Stimulated activated CD4-positive, alpha-beta T cell treated with anti-CD3 and anti-CD28 coated beads, Interleukin-12 subunit alpha, Interleukin-12 subunit beta, amount 100 ng/mL, for 48 hours (primary cell): ENCODE data around the gene BCORL1.

Experiments used
- DNase-seq, 3 donors: peaks; one replicate each; pipeline ENCODE4 v3.0.0-alpha.2; 2020; ENCODE audit warnings: low read depth in 2 of 3, low spot score in 1 of 3

BCORL1 gene

GRCh38 chrX:129982300-129983251 lies at the start of gene BCORL1:
BCORL1 (plus strand) TSS chrX:129982635; CDS start chrX:130005232, 22,597 bp downstream.
- DNase-seq, result peak; percentile 79 to 82 (median 79)

- no peak for DNase-seq
These were observed 49.6 kb upstream of the BCORL1 start for GRCh38 chrX:129932821-129933321.

- DNase-seq, result no peak
These were observed 48.7 kb upstream of the BCORL1 start for GRCh38 chrX:129933700-129934099.

GRCh38 chrX:129934461-129934860 lies 48.0 kb upstream of the BCORL1 start:
- no peak for DNase-seq

- no peak for DNase-seq
These were observed 47.5 kb upstream of the BCORL1 start for GRCh38 chrX:129934952-129935351.

- DNase-seq, result no peak
These were observed 44.4 kb upstream of the BCORL1 start for GRCh38 chrX:129938081-129938480.

GRCh38 chrX:129939986-129940385 lies 42.4 kb upstream of the BCORL1 start:
- DNase-seq, result no peak

- DNase-seq, result no peak
These were observed 41.7 kb upstream of the BCORL1 start for GRCh38 chrX:129940721-129941120.

- DNase-seq, result no peak
These were observed 37.3 kb upstream of the BCORL1 start for GRCh38 chrX:129945131-129945530.

GRCh38 chrX:129953334-129953648 lies 29.1 kb upstream of the BCORL1 start:
- no peak for DNase-seq

- DNase-seq, result no peak
These were observed 28.6 kb upstream of the BCORL1 start for GRCh38 chrX:129953881-129954280.

- DNase-seq, result no peak
These were observed 27.6 kb upstream of the BCORL1 start for GRCh38 chrX:129954804-129955203.

- no peak for DNase-seq
These were observed 26.8 kb upstream of the BCORL1 start for GRCh38 chrX:129955682-129956081.

GRCh38 chrX:129956145-129956544 lies 26.3 kb upstream of the BCORL1 start:
- DNase-seq, result no peak

- no peak for DNase-seq
These were observed 25.7 kb upstream of the BCORL1 start for GRCh38 chrX:129956765-129957164.

- DNase-seq, result peak in 1 of 3 donors; percentile 39
These were observed 25.0 kb upstream of the BCORL1 start for GRCh38 chrX:129957241-129958082.

- DNase-seq, result no peak
These were observed 24.4 kb upstream of the BCORL1 start for GRCh38 chrX:129958083-129958465.

- DNase-seq, result no peak
These were observed 23.5 kb upstream of the BCORL1 start for GRCh38 chrX:129958814-129959492.

- no peak for DNase-seq
These were observed 23.0 kb upstream of the BCORL1 start for GRCh38 chrX:129959493-129959832.

- peak; percentile 53 to 61 (median 53) for DNase-seq
These were observed 21.0 kb upstream of the BCORL1 start for GRCh38 chrX:129961180-129962083.
